IMR-90 (cell line): ENCODE results near the gene GRIN2A. TPM values are rescaled to one million over a fixed set of nuclear protein-coding genes. Genes with fewer than 3 reads are reported as not detected.

Source experiments
- ATAC-seq: fragments of 200-7000 bp; cut with Tn5 transposase; 2 replicates; pipeline ENCODE4 v1.9.1; 2020; ENCODE audit warnings: low read depth, mild to moderate bottlenecking, moderate library complexity
- BruUV-seq: library from RNA; stranded (reverse); fragments of 400-500 nt; replicated peaks from 2 replicates; lab custom pipeline; 2021; lab: Mats Ljungman, UMichigan
- CTCF ChIA-PET: fragments of 300-600 bp; formaldehyde crosslinking; extraction: SDS; loops from one replicate; lab custom pipeline; 2021; ENCODE audit warnings: antibody characterized with exemption; lab: Yijun Ruan, JAX
- POLR2A ChIA-PET: fragments of 300-600 bp; sonication (Branson Sonifier 250); formaldehyde crosslinking; loops from one replicate; lab custom pipeline; 2022; ENCODE audit warnings: antibody characterized with exemption; ENCODE audit not compliant: unreplicated experiment; lab: Charles Lee
- DNase-seq: peaks from one replicate; pipeline ENCODE4 v3.0.0; 2013
- H2AFZ ChIP-seq: replicated peaks from 2 replicates; pipeline ENCODE3; 2013; ENCODE audit warnings: low read length, mild to moderate bottlenecking; ENCODE audit not compliant: poor library complexity
- H2AK5ac ChIP-seq: 2 replicates; pipeline ENCODE4 v1.6.1; 2013; ENCODE audit warnings: low read depth, low read length, inconsistent platforms
- H2AK9ac ChIP-seq: replicated peaks from 2 replicates; pipeline ENCODE3; 2013; ENCODE audit warnings: mild to moderate bottlenecking, low read depth, low read length, moderate library complexity; ENCODE audit not compliant: poor library complexity
- H2BK120ac ChIP-seq: 2 replicates; pipeline ENCODE4 v1.6.1; 2013; ENCODE audit warnings: low read depth, low read length, inconsistent platforms
- H2BK15ac ChIP-seq: 3 replicates; pipeline ENCODE4 v1.6.1; 2013; ENCODE audit warnings: low read depth, low read length, inconsistent platforms
- H2BK20ac ChIP-seq: 2 replicates; pipeline ENCODE4 v1.6.1; 2013; ENCODE audit warnings: low read depth, mild to moderate bottlenecking, inconsistent platforms, low read length, moderate library complexity
- H2BK5ac ChIP-seq: 2 replicates; pipeline ENCODE4 v1.6.1; 2013; ENCODE audit warnings: mild to moderate bottlenecking, low read depth, low read length, inconsistent platforms; ENCODE audit not compliant: poor library complexity, severe bottlenecking
- H3K14ac ChIP-seq: replicated peaks from 2 replicates; pipeline ENCODE4 v1.6.1; 2013; ENCODE audit warnings: low read depth, low read length, inconsistent platforms
- H3K18ac ChIP-seq: 2 replicates; pipeline ENCODE4 v1.6.1; 2013; ENCODE audit warnings: low read depth, low read length, control low read depth
- H3K23ac ChIP-seq: 2 replicates; pipeline ENCODE4 v1.6.1; 2013; ENCODE audit warnings: low read depth, low read length, inconsistent platforms
- H3K27ac ChIP-seq: 2 replicates; pipeline ENCODE4 v1.5.1; 2013; ENCODE audit warnings: mild to moderate bottlenecking, control low read depth, low read length; ENCODE audit not compliant: insufficient read depth
- H3K27me3 ChIP-seq: 2 replicates; pipeline ENCODE4 v1.6.1; 2013; ENCODE audit warnings: low read length; ENCODE audit not compliant: control insufficient read depth, insufficient read depth
- H3K36me3 ChIP-seq: 2 replicates; pipeline ENCODE4 v1.6.1; 2013; ENCODE audit warnings: low read length, mixed read lengths; ENCODE audit not compliant: control insufficient read depth, insufficient read depth
- H3K4ac ChIP-seq: 2 replicates; pipeline ENCODE4 v1.6.1; 2013; ENCODE audit warnings: low read depth, low read length, inconsistent platforms
- H3K4me1 ChIP-seq: 2 replicates; pipeline ENCODE4 v1.6.1; 2013; ENCODE audit warnings: low read length, mixed read lengths; ENCODE audit not compliant: control insufficient read depth, insufficient read depth
- H3K4me2 ChIP-seq: 2 replicates; pipeline ENCODE4 v1.6.1; 2013; ENCODE audit warnings: low read depth, mild to moderate bottlenecking, control low read depth, low read length, moderate library complexity
- H3K4me3 ChIP-seq: 2 replicates; pipeline ENCODE4 v1.5.1; 2013; ENCODE audit warnings: low read depth, mild to moderate bottlenecking, control low read depth, low read length, moderate library complexity; ENCODE audit not compliant: insufficient read depth
- H3K56ac ChIP-seq: 2 replicates; pipeline ENCODE4 v1.6.1; 2013; ENCODE audit warnings: low read length, inconsistent platforms; ENCODE audit not compliant: insufficient read depth; ENCODE audit errors: extremely low read depth
- H3K79me1 ChIP-seq, 2 experiments: 2 replicates each; pipeline ENCODE4 v1.6.1; 2013; ENCODE audit warnings: low read length in 2 of 2, inconsistent platforms in 1 of 2, low read depth in 1 of 2
- H3K9ac ChIP-seq: 2 replicates; pipeline ENCODE4 v1.6.1; 2013; ENCODE audit warnings: low read depth, low read length, control low read depth
- H3K9me1 ChIP-seq: 2 replicates; pipeline ENCODE4 v1.6.1; 2013; ENCODE audit warnings: low read length, inconsistent platforms; ENCODE audit not compliant: insufficient read depth
- H3K9me3 ChIP-seq: 2 replicates; pipeline ENCODE4 v1.6.1; 2013; ENCODE audit warnings: low read length; ENCODE audit not compliant: control insufficient read depth, insufficient read depth
- H4K20me1 ChIP-seq: 2 replicates; pipeline ENCODE4 v1.6.1; 2013; ENCODE audit warnings: low read length, inconsistent platforms; ENCODE audit not compliant: insufficient read depth
- H4K5ac ChIP-seq: 2 replicates; pipeline ENCODE4 v1.6.1; 2013; ENCODE audit warnings: mild to moderate bottlenecking, low read depth, low read length, control low read depth
- H4K8ac ChIP-seq, 2 experiments: 2 replicates each; pipeline ENCODE4 v1.6.1; 2013; ENCODE audit warnings: low read depth in 2 of 2, low read length in 2 of 2, control low read depth in 1 of 2, inconsistent platforms in 1 of 2
- H4K91ac ChIP-seq: 2 replicates; pipeline ENCODE4 v1.6.1; 2013; ENCODE audit warnings: low read depth, low read length, inconsistent platforms; ENCODE audit not compliant: insufficient read depth
- MAFK ChIP-seq: IDR thresholded peaks from 2 replicates; pipeline ENCODE4 v1.6.1; 2012; ENCODE audit warnings: low read depth, low read length, improper control_type of control experiment
- MXI1 ChIP-seq: IDR thresholded peaks from 2 replicates; pipeline ENCODE4 v1.6.1; 2012; ENCODE audit warnings: low read depth, mild to moderate bottlenecking, low read length, moderate library complexity, borderline replicate concordance
- NFE2L2 ChIP-seq: fragments of 150-350 bp; IDR thresholded peaks from 2 replicates; pipeline ENCODE4 v1.6.1; 2016; ENCODE audit warnings: low read depth, mild to moderate bottlenecking, low read length
- WGBS, 2 experiments: methylation state at CpG; one replicate each; pipeline versions ENCODE4 v1.1.5 to v1.1.7; 2013; ENCODE audit warnings: missing lambda C conversion rate in 2 of 2; ENCODE audit not compliant: insufficient read length in 1 of 2; ENCODE audit errors: extremely low coverage in 2 of 2; 5-methylcytosine and 5-hydroxymethylcytosine counted together
- dilution Hi-C: fragments of 300-500 bp; cut with HindIII; formaldehyde crosslinking; loops from one replicate; pipeline ENCODE4 v1.14.3; 2018; ENCODE audit warnings: low sequenced_read_pairs; ENCODE audit not compliant: unreplicated experiment
- in situ Hi-C: fragments of 300-500 bp; cut with MboI; formaldehyde crosslinking; loops from 3 replicates; pipeline ENCODE4 v1.14.3; 2019; ENCODE audit warnings: low sequenced_read_pairs, inconsistent platforms, mixed read lengths
- intact Hi-C: fragments of 100-400 bp; cut with micrococcal nuclease; formaldehyde crosslinking; loops from 2 replicates; pipeline ENCODE4 v1.10.0; 2022
- polyA plus RNA-seq, 3 experiments: library from polyadenylated mRNA; depleted of rRNA; stranded (reverse); fragments of >200 nt; gene quantifications; 2 replicates each; pipeline ENCODE4 v1.2.3, GENCODE V29; 2012; ENCODE audit warnings: low replicate concordance in 1 of 3
- total RNA-seq: library from RNA; depleted of rRNA; stranded (reverse); fragments of >200 nt; gene quantifications from 2 replicates; pipeline ENCODE4 v1.2.3, GENCODE V29; 2012

The GRIN2A gene
- total and polyA plus RNA-seq, 2 of the 4 experiments (the other 2 are of a cell fraction), result under 0.01 TPM; not detected in 1

GRCh38 chr16:10086620-10087019 lies 95.6 kb downstream of the GRIN2A start:
- Histone ChIP-seq H3K4me3 (no peak overlapping the region), H3K9me1 (no peaks in the 10 kb centered on the region), H4K5ac (no peak overlapping the region), H2BK5ac (no peak overlapping the region), H3K27ac (no peak overlapping the region), H3K4ac (no peak overlapping the region), H2BK120ac (no peak overlapping the region), H4K8ac (no peak overlapping the region), H3K14ac (no peak overlapping the region), H2AFZ (no peak overlapping the region), H2AK9ac (no peak overlapping the region), H3K27me3 (no peaks in the 10 kb centered on the region), H3K4me2 (no peak overlapping the region), H2BK15ac (no peak overlapping the region), H3K9ac (no peak overlapping the region), H3K18ac (no peak overlapping the region), H4K91ac (no peak overlapping the region), H3K9me3 (peaks cover 11% of the 10 kb centered on the region), H2BK20ac (no peak overlapping the region), H2AK5ac (no peak overlapping the region), H3K56ac (no peak overlapping the region), H3K79me1 (no peaks in the 10 kb centered on the region), H3K36me3 (no peaks in the 10 kb centered on the region), H4K20me1 (no peaks in the 10 kb centered on the region), H3K23ac (no peak overlapping the region), H3K4me1 (no peaks in the 10 kb centered on the region)
- ATAC-seq (no peak), DNase-seq (no peak)
- in situ Hi-C loops (no loop called here), intact Hi-C loops (no loop called here), dilution Hi-C loops (no loop called here)
- no TSS peak for BruUV-seq
- TF ChIP-seq MAFK (no peak), MXI1 (no peak), NFE2L2 (no peak)
- ChIA-PET CTCF (no interaction called here), POLR2A (no interaction called here)
- no CpG with 5 or more reads among the region's 3 CpGs for WGBS, 2 experiments
